ENCODE data around the gene STPG4.

STPG4 gene

GRCh38 chr2:47052847-47053246 is 102.3 kb downstream of the STPG4 start:
- TF ChIP-seq CTCF (conservative IDR thresholded peaks at IDR 0.05), result no peak
- H3K27ac ChIP-seq, result no peak overlapping the region

DNA sequence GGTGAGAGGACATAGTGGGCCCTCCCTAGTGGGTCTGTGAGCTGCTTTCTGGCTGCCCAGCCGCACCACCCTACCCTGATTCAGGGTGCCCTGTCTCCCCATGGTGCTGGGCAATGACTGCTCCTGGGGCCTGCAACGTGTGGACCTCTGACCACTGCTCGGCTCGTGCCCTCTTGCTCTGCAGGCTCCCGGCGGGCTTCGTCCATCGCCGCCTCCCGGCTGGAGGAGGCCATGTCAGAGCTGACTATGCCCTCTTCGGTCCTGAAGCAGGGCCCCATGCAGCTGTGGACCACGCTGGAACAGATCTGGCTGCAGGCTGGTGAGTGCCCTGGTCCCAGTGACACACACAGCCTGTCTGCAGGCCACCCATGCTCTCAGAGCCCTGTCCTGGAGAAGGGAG is 103.5 kb downstream of the STPG4 start:
- H3K27ac ChIP-seq, result peak overlapping the region; percentile 85
- TF ChIP-seq CTCF (conservative IDR thresholded peaks at IDR 0.05), result no peak

DNA sequence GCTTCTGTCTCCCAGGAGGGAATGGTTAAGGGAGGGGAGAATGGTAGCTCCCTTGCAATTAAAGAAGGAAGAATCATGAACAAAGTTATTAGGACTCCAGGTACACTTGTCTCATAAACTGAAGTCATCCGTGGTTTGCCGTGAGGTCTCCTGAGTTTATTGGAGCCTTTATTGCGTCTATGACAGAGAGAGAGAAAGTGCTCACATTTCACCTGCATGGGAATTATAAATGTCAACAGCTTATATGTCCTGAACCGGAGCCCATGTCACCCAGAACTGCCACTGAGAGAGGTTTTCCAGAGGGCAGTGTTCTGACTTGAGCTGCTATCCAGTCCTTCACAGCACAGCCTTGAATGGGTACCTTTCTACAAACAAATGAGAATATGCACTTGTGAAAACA is 104.3 kb downstream of the STPG4 start:
- peak; percentile 34; the same call in 1 of the 2 replicates for TF ChIP-seq CTCF (conservative IDR thresholded peaks at IDR 0.05)
- H3K27ac ChIP-seq, result peak overlapping the region; percentile 85

GRCh38 chr2:47050021-47050760 is 104.9 kb downstream of the STPG4 start:
- H3K27ac ChIP-seq, result peak overlapping the region; percentile 85
- no peak for TF ChIP-seq CTCF (conservative IDR thresholded peaks at IDR 0.05)

DNA sequence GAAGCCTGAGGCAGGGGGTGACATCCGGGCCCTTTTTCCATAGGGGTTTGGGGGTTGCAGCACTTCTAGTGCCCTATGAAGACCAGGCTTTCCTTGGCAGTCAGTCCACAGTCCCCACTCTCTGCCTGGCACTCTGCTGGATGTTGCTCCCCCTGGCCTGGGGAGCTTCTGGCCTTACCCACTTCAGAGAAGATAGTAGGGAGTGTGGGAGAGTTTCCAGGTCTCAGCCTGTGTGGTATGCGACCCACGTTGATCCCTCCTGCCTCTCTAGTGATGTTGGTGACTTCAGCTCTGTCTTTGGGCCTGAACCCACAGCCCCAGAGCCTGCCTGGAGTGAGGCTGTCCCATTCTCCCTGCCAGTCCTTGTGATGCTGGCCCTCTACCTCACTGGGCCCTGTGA is 105.6 kb downstream of the STPG4 start:
- peak overlapping the region; percentile 85 for H3K27ac ChIP-seq
- TF ChIP-seq CTCF (conservative IDR thresholded peaks at IDR 0.05), result no peak

- peak overlapping the region; percentile 85 for H3K27ac ChIP-seq
- no peak for TF ChIP-seq CTCF (conservative IDR thresholded peaks at IDR 0.05)
These were observed 106.2 kb downstream of the STPG4 start for GRCh38 chr2:47048801-47049480.

GRCh38 chr2:47046271-47046670 is 108.8 kb downstream of the STPG4 start:
- no peak overlapping the region for H3K27ac ChIP-seq

More at GRCh38 chr2:47046271-47046670, 108.8 kb downstream of the STPG4 start:
- TF ChIP-seq CTCF (conservative IDR thresholded peaks at IDR 0.05), result no peak
